ENCODE measurements around the gene BIRC2.

The BIRC2 gene

GRCh38 chr11:102395720-102396393 lies 48.8 kb downstream of the BIRC2 start:
- H3K4me3 ChIP-seq (ENCODE audit: low read depth, low read length), result no peak overlapping the region

GRCh38 chr11:102396708-102397563 lies 49.9 kb downstream of the BIRC2 start:
- no peak for DNase-seq (ENCODE audit: low read depth)
- TF ChIP-seq CTCF (conservative IDR thresholded peaks at IDR 0.05; ENCODE audit: low read depth, low read length), result no peak
- H3K4me3 ChIP-seq (ENCODE audit: low read depth, low read length), result no peak overlapping the region

More at GRCh38 chr11:102395720-102396393, 48.8 kb downstream of the BIRC2 start:
- no peak for DNase-seq (ENCODE audit: low read depth)
- no peak for TF ChIP-seq CTCF (conservative IDR thresholded peaks at IDR 0.05; ENCODE audit: low read depth, low read length)

GRCh38 chr11:102398297-102398696 lies 51.3 kb downstream of the BIRC2 start:
- no peak for TF ChIP-seq CTCF (conservative IDR thresholded peaks at IDR 0.05; ENCODE audit: low read depth, low read length)

GRCh38 chr11:102399189-102399588 lies 52.2 kb downstream of the BIRC2 start:
- TF ChIP-seq CTCF (conservative IDR thresholded peaks at IDR 0.05; ENCODE audit: low read depth, low read length), result no peak
- no peak overlapping the region for H3K4me3 ChIP-seq (ENCODE audit: low read depth, low read length)
- no peak for DNase-seq (ENCODE audit: low read depth)

More at GRCh38 chr11:102398297-102398696, 51.3 kb downstream of the BIRC2 start:
- no peak for DNase-seq (ENCODE audit: low read depth)
- H3K4me3 ChIP-seq (ENCODE audit: low read depth, low read length), result no peak overlapping the region

- no peak overlapping the region for H3K4me3 ChIP-seq (ENCODE audit: low read depth, low read length)
- no peak for DNase-seq (ENCODE audit: low read depth)
- TF ChIP-seq CTCF (conservative IDR thresholded peaks at IDR 0.05; ENCODE audit: low read depth, low read length), result no peak
Measured at GRCh38 chr11:102400603-102401002, 53.6 kb downstream of the BIRC2 start.

- no peak for TF ChIP-seq CTCF (conservative IDR thresholded peaks at IDR 0.05; ENCODE audit: low read depth, low read length)
- no peak overlapping the region for H3K4me3 ChIP-seq (ENCODE audit: low read depth, low read length)
- DNase-seq (ENCODE audit: low read depth), result no peak
Measured at GRCh38 chr11:102401905-102402304, 54.9 kb downstream of the BIRC2 start.
